GM19438 (cell line): ENCODE data around the gene SRGAP3.

Experiments used
- ATAC-seq: cut with Tn5 transposase; IDR thresholded peaks from one replicate; pipeline ENCODE4 v1.9.1; 2021; ENCODE audit warnings: low read depth; ENCODE audit not compliant: unreplicated experiment

SRGAP3 gene

DNA sequence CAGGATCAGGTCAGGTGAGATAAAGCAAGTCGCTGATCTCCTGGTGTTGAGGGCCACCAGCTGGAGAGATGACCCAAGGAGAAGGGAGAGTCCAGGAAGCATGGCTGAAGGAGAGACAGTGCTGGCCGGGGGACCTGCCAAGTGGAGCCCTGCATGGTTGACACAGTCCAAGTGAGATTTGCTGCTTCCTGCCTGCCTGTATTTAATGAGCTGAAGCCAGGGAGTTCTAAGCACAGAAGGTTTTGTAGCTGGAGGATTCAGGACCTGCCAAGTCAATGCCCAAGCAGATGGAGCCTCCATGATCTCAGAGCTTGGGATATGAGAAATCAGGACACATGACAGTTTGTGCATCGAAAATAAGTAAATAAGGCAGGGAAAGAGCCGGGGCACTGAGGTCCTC lies 125.6 kb downstream of the SRGAP3 start:
- ATAC-seq, result no peak

DNA sequence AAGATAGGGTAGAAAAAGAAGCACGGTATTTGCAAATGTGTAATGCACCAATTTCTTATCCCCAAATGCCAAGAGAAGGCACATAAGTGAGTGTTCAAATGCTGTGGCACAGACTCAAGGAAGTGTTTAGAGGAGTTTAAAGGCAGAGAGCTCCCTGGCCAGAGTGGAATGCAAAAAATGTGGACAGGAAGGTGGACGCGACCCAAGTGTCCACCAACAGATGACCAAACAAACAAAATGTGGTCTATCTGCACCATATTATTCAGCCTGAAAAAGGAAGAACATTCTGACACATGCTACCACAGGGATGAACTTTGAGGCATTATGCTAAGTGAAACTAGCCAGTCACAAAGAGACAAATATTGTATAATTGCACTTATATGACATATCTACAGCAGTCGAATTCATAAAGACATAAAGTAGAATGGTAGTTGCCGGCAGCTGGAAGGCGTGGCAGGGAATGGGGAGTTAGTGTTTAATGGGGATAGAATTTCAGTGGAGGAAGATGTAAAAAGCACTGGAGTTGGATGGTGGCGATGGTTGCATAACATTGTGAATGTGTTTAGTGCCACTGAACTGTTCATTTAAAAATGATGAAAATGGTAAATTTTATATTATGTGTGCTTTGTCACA lies 126.6 kb downstream of the SRGAP3 start:
- no peak for ATAC-seq

GRCh38 chr3:9121366-9122001 lies 128.0 kb downstream of the SRGAP3 start:
- ATAC-seq, result no peak

- no peak for ATAC-seq
Measured at GRCh38 chr3:9119331-9119730, 130.1 kb downstream of the SRGAP3 start.

- no peak for ATAC-seq
Measured at GRCh38 chr3:9118222-9118621, 131.2 kb downstream of the SRGAP3 start.

DNA sequence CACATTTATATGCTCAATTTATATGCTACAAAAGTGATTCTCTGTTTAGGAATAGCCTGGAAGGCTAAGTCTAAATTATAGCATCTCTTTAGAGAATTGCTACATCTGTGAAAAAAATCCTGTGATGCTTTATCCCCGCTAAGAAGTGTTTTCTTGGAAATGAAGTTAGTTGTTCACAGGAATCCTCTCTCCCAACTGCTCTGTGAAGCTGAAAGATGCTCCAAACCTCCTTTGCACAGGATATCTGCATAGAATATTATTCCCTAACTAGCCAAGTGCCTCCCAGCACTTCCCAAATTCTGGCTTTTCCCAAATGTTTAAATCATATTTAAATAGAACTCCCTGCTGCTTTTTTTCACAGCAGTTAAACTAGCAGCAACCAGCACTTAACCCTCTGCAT lies 132.2 kb downstream of the SRGAP3 start:
- ATAC-seq, result no peak

DNA sequence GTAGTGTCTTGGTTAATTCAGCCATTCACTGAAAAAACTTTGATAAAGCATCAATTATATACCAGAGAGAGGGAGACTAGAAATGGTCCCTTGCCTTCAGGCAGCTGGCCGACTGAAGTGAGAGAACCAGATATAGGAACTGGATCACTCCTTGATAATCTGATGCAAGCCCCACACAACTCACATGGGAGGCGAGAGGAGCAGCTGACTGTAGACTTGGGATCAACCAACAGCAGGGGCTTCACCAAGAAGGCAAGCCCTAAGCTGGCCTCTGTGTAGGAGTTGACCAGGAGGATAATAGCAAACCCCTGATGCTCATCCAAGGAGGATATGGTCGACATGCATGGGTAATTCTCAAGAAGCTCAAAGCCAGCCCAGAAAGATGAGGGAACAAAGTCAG lies 133.1 kb downstream of the SRGAP3 start:
- no peak for ATAC-seq

GRCh38 chr3:9115336-9115735 lies 134.1 kb downstream of the SRGAP3 start:
- ATAC-seq, result no peak

- no peak for ATAC-seq
Measured at GRCh38 chr3:9113040-9113439, 136.4 kb downstream of the SRGAP3 start.

DNA sequence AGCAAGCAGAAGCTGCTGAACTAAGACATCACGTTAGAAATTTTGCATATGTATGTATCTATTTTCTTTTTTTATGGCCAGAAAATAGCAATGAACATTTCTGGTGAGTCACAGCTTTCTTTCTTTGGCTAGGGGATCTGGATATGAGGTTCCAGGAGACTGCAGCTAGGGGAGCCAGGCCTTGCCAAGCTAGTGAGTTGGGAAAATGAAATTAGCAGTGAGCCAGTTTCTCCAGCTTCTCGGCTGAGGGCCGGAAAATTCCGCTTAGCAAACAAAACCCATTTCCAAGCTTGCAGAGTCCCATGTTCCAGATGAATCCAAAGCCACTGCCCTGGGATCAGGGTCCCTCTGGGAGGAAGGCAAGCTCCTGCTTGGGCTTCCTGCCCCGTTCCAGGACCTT lies 137.6 kb downstream of the SRGAP3 start:
- no peak for ATAC-seq

- no peak for ATAC-seq
Measured at GRCh38 chr3:9111417-9111816, 138.0 kb downstream of the SRGAP3 start.

DNA sequence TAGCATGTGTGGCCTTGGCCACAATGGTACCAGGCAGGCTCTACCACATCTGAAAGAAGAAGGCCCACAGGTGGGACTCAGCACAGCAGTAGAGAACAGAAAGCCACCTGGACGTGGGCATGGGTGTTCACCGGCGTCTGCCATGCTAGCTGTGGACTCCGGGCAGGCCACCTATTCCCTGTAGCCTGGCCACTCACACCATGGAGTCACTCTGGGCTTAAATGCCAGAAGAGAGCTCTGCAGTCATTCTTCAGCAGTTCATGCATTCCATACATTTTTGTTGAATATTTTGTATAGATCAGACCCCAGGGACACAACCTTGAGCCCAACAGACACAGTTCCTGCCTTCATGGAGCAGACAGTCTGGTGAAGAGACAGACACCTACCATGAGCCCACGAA lies 138.6 kb downstream of the SRGAP3 start:
- ATAC-seq, result no peak

DNA sequence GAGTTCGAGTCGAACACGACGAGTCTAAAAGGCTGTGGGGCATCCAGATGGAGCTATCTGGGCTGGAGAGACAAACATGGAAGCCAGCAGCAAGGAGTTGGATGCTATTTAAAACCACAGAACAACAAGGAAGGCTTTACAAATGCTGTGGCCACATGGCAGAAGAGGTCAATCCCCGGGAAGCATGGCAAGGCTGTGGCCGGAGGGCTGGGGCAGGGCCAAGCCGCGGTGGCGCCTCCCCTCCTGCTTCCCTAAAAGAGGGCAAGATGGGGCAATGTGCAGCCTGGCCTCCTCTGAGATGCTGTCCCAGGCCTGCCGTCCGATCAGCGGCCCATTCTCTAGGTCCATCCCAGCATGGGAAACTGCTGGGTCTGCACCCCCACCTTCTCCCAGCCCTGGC lies 139.1 kb downstream of the SRGAP3 start:
- no peak for ATAC-seq

DNA sequence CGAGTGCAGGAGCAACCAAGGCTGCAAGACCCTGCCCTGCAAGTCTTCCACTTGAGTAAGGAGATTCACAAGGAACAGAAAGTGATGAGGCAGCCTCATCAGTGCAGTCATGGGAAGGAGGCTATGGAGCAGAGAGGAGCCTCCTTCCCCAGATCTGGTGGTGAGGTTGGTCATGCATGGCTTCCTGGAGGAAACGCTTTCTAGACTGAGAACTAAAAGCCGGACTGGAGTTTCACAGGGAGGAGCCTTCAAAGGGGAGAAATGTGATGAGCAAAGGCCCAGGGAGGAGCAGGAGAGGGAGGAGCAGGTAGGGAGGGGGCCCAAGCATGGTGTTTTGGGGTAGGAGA lies 139.9 kb downstream of the SRGAP3 start:
- ATAC-seq, result peak; percentile 60

- no peak for ATAC-seq
Measured at GRCh38 chr3:9108876-9109567, 140.4 kb downstream of the SRGAP3 start.

DNA sequence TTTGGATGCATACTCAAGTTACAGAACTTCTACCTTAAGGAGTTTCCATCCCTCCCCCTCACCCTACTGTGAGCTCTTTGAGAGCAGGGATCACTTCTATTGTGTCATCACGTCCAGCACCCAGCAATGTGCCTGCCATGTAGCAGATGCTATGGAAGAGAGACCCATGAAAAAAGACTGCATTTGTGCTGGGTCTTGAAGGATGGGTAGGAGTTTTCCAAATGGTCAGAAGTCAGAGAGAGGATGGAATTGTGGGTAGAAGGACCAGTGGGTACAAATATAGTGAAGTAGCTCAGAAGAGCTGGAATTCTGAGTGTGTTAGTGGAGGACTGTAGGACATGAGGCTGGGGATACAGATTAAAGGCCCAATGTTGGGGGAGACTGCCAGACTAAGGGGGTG lies 141.7 kb downstream of the SRGAP3 start:
- ATAC-seq, result no peak

GRCh38 chr3:9105421-9105820 lies 144.0 kb downstream of the SRGAP3 start:
- no peak for ATAC-seq

DNA sequence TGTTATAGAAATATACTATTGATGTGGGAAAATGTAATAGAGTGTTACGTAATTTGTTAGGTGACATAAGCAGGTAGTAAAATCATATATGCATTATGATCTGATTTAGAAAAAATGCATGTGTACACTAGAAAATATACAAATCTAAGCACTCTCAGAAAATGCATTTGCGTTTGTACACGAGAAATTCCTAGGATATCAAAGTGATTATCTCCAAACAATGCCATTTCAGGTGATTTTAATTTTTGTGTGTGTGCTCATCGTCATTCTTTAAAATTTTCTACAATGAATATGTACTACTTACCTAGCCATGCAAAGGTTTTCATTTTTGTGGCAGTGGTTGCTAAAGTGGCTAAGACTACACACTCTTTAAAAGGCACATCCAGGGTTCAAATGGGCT lies 145.3 kb downstream of the SRGAP3 start:
- ATAC-seq, result no peak

GRCh38 chr3:9102240-9102981 lies 147.0 kb downstream of the SRGAP3 start:
- ATAC-seq, result no peak

GRCh38 chr3:9101286-9101685 lies 148.2 kb downstream of the SRGAP3 start:
- ATAC-seq, result no peak

DNA sequence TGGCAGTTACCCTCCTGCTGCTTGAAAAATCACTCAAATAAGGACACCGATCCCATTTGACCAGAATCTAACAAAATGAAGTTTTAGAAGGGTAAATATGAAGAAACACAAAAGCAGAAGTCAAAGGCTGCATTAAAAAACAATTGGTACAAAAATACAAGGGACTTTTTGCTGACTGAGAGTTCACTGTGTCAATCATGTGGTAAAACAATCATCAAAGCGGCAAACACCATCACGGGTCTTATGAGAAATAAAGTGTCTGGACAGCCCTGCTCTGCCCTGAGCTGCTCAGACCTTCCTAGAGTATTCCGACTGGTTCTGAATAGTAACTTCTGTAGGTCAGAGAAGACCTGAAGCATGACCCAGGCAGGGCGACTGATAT lies 148.9 kb downstream of the SRGAP3 start:
- no peak for ATAC-seq
